HG03469 (cell line): Measurements from ENCODE around the gene DLGAP1.
"Not testable (repeated sequence)": the region's sequence is repeated elsewhere in the genome, so short reads cannot be mapped to it uniquely, and the experiment has no call there.

Experiments
- ATAC-seq: cut with Tn5 transposase; IDR thresholded peaks from one replicate; pipeline ENCODE4 v1.9.1; 2021; ENCODE audit warnings: mild to moderate bottlenecking, moderate library complexity, moderate number of reproducible peaks; ENCODE audit not compliant: unreplicated experiment

DLGAP1 gene

GRCh38 chr18:3710712-3711301 is 744.3 kb downstream of the DLGAP1 start:
- ATAC-seq: no peak

GRCh38 chr18:3709205-3709604 is 745.9 kb downstream of the DLGAP1 start:
- no peak for ATAC-seq

GRCh38 chr18:3706279-3707097 is 748.6 kb downstream of the DLGAP1 start:
- ATAC-seq: no peak

GRCh38 chr18:3704556-3705344 is 750.4 kb downstream of the DLGAP1 start:
- ATAC-seq: no peak

GRCh38 chr18:3703732-3704176 is 751.4 kb downstream of the DLGAP1 start:
- ATAC-seq: no peak

- ATAC-seq: not testable (repeated sequence)
These were observed 755.2 kb downstream of the DLGAP1 start for GRCh38 chr18:3699707-3700567.

- not testable (repeated sequence) for ATAC-seq
These were observed 760.9 kb downstream of the DLGAP1 start for GRCh38 chr18:3694030-3694778.

- no peak for ATAC-seq
These were observed 761.7 kb downstream of the DLGAP1 start for GRCh38 chr18:3693410-3693809.

- ATAC-seq: no peak
These were observed 762.4 kb downstream of the DLGAP1 start for GRCh38 chr18:3692691-3693090.

- ATAC-seq: no peak
These were observed 762.9 kb downstream of the DLGAP1 start for GRCh38 chr18:3692113-3692621.

GRCh38 chr18:3691705-3692104 is 763.4 kb downstream of the DLGAP1 start:
- no peak for ATAC-seq

GRCh38 chr18:3690764-3691066 is 764.4 kb downstream of the DLGAP1 start:
- no peak for ATAC-seq

- ATAC-seq: no peak
These were observed 764.9 kb downstream of the DLGAP1 start for GRCh38 chr18:3689986-3690763.

GRCh38 chr18:3689091-3689490 is 766.0 kb downstream of the DLGAP1 start:
- ATAC-seq: no peak

GRCh38 chr18:3688690-3689089 is 766.4 kb downstream of the DLGAP1 start:
- ATAC-seq: no peak

GRCh38 chr18:3683483-3683882 is 771.6 kb downstream of the DLGAP1 start:
- ATAC-seq: no peak

- ATAC-seq: no peak
These were observed 773.0 kb downstream of the DLGAP1 start for GRCh38 chr18:3682061-3682460.

- ATAC-seq: no peak
These were observed 775.9 kb downstream of the DLGAP1 start for GRCh38 chr18:3679241-3679640.

- ATAC-seq: no peak
These were observed 779.1 kb downstream of the DLGAP1 start for GRCh38 chr18:3675994-3676393.
